Measurements from ENCODE around the gene GMPPA. TPM values are rescaled to one million over a fixed set of nuclear protein-coding genes. Genes with fewer than 3 reads are reported as not detected.

Gene GMPPA
- total and polyA plus RNA-seq, 9 of the 15 experiments (the other 6 are each of a cell fraction or from before 2014, with no cell fraction given), result 7.0 to 101 (median 66.7) TPM

GRCh38 chr2:219530048-219530963 lies 31.6 kb downstream of the GMPPA start (continued):
- TF ChIP-seq ZNF318 (IDR thresholded peaks at IDR 0.05; ENCODE audit: borderline replicate concordance in 1 of 2, low read depth in 1 of 2), result no peak
- TF ChIP-seq NRF1 (conservative IDR thresholded peaks at IDR 0.05 in 1 of 2, IDR thresholded peaks at IDR 0.05 in 1 of 2), result peak; percentile 80 to 83
- no peak for TF ChIP-seq ZNF324 (CRISPR knock-in tag; IDR thresholded peaks at IDR 0.05)
- TF ChIP-seq ZNF384 (IDR thresholded peaks at IDR 0.05; ENCODE audit: low read depth, low read length), result no peak
- TF ChIP-seq SIRT6 (IDR thresholded peaks at IDR 0.05; ENCODE audit: low read depth, low read length), result no peak
- peak; percentile 47 for TF ChIP-seq HMGN3 (IDR thresholded peaks at IDR 0.05; ENCODE audit: borderline replicate concordance, extremely low read depth, insufficient read length, low read depth, low read length)
- TF ChIP-seq GABPB2 (CRISPR knock-in tag; conservative IDR thresholded peaks at IDR 0.05), result no peak
- TF ChIP-seq ZNF592 (IDR thresholded peaks at IDR 0.05), result peak; percentile 73
- no peak for TF ChIP-seq XRCC5 (IDR thresholded peaks at IDR 0.05; ENCODE audit: low read depth, low read length)
- TF ChIP-seq ESRRA (IDR thresholded peaks at IDR 0.05; ENCODE audit: borderline replicate concordance, low read depth), result peak; percentile 16; the same call in 1 of the 2 replicates
- no peak for TF ChIP-seq ZZZ3 (IDR thresholded peaks at IDR 0.05)
- TF ChIP-seq ZNF280A (IDR thresholded peaks at IDR 0.05; ENCODE audit: low read depth, partially characterized antibody), result no peak

Measured in K562 (cell line).